T-cell (primary cell): Measurements from ENCODE around the gene DNAJC27. TPM values are rescaled to one million over a fixed set of nuclear protein-coding genes. Genes with fewer than 3 reads are reported as not detected.

ENCODE experiments used
- ATAC-seq, 4 experiments: fragments of 200-7000 bp in 3 of 4; fragments of 150-1000 bp in 1 of 4; cut with Tn5 transposase; replicated peaks in 1 of 4; 1 replicate in 3 of 4; 2 replicates in 1 of 4; pipeline ENCODE4 v1.10.0; 2021; ENCODE audit warnings: moderate library complexity in 3 of 4, mild to moderate bottlenecking in 2 of 4, moderate number of reproducible peaks in 1 of 4
- CTCF ChIA-PET, 2 donors: fragments of 300-600 bp; sonication (Branson Sonifier 250); formaldehyde crosslinking; loops; one replicate each; lab custom pipeline; 2022; ENCODE audit warnings: antibody characterized with exemption in 2 of 2; lab: Charles Lee
- POLR2A ChIA-PET, 2 donors: fragments of 300-600 bp; sonication (Branson Sonifier 250); formaldehyde crosslinking; loops; one replicate each; lab custom pipeline; 2022; ENCODE audit warnings: antibody characterized with exemption in 2 of 2; lab: Charles Lee
- DNase-seq, 35 experiments: peaks; one replicate each; pipeline versions ENCODE4 v3.0.0 to v3.0.0-alpha.2; 2013 to 2023
- H3K27ac ChIP-seq: one replicate; pipeline ENCODE4 v1.5.1; 2013; ENCODE audit warnings: low read length
- H3K27me3 ChIP-seq, 2 experiments: replicated peaks in 1 of 2; 1 replicate in 1 of 2; 2 replicates in 1 of 2; pipeline versions ENCODE4 v1.6.1 to v1.7.0; 2013; ENCODE audit warnings: low read length in 1 of 2, mixed read lengths in 1 of 2; ENCODE audit not compliant: control insufficient read depth in 2 of 2, insufficient read depth in 2 of 2; ENCODE audit errors: extremely low read depth in 1 of 2
- H3K36me3 ChIP-seq, 2 donors: 1 replicate in 1 of 2; 2 replicates in 1 of 2; pipeline versions ENCODE4 v1.6.1 to v1.7.0; 2013; ENCODE audit warnings: low read length in 1 of 2; ENCODE audit not compliant: control insufficient read depth in 2 of 2, insufficient read depth in 1 of 2; ENCODE audit errors: extremely low read depth in 1 of 2
- H3K4me1 ChIP-seq, 2 experiments: 1 replicate in 1 of 2; 2 replicates in 1 of 2; pipeline versions ENCODE4 v1.6.1 to v1.7.0; 2013; ENCODE audit warnings: low read length in 2 of 2, mixed read lengths in 1 of 2; ENCODE audit not compliant: insufficient read depth in 2 of 2, control insufficient read depth in 1 of 2; ENCODE audit errors: extremely low read depth in 1 of 2
- H3K4me3 ChIP-seq, 2 donors: 1 replicate in 1 of 2; 2 replicates in 1 of 2; pipeline versions ENCODE4 v1.5.1 to v1.7.0; 2013; ENCODE audit warnings: mild to moderate bottlenecking in 2 of 2, low read length in 1 of 2, moderate library complexity in 1 of 2; ENCODE audit not compliant: control insufficient read depth in 1 of 2; ENCODE audit errors: extremely low read depth in 1 of 2
- H3K9me3 ChIP-seq: 2 replicates; pipeline ENCODE4 v1.7.0; 2013
- H3K27ac Mint-ChIP-seq, 2 donors: one replicate each; pipeline ENCODE4 v1.8.0; 2020 to 2021; ENCODE audit warnings: mild to moderate bottlenecking in 2 of 2, mixed read lengths in 2 of 2
- H3K27me3 Mint-ChIP-seq, 2 donors: one replicate each; pipeline ENCODE4 v1.8.0; 2021 to 2022; ENCODE audit warnings: mixed read lengths in 2 of 2
- H3K36me3 Mint-ChIP-seq: one replicate; pipeline ENCODE4 v1.8.0; 2021; ENCODE audit warnings: mixed read lengths
- H3K4me1 Mint-ChIP-seq, 3 donors: one replicate each; pipeline ENCODE4 v1.8.0; 2020 to 2022; ENCODE audit warnings: mixed read lengths in 3 of 3, mild to moderate bottlenecking in 1 of 3
- H3K4me3 Mint-ChIP-seq, 3 donors: one replicate each; pipeline ENCODE4 v1.8.0; 2020 to 2022; ENCODE audit warnings: mild to moderate bottlenecking in 3 of 3, mixed read lengths in 3 of 3, moderate library complexity in 3 of 3
- H3K9me3 Mint-ChIP-seq, 3 donors: one replicate each; pipeline ENCODE4 v1.8.0; 2020 to 2022; ENCODE audit warnings: mixed read lengths in 3 of 3
- WGBS: methylation state at CpG from one replicate; pipeline ENCODE4 v1.1.5; 2013; ENCODE audit warnings: missing lambda C conversion rate; ENCODE audit not compliant: insufficient coverage; 5-methylcytosine and 5-hydroxymethylcytosine counted together
- total RNA-seq, 35 experiments: library from RNA in 6 of 35; stranded (reverse) in 6 of 35; fragments of 120-200 nt in 1 of 35; gene quantifications; one replicate each; pipeline versions ENCODE4 v1.2.1 to v1.2.4 and lab custom pipeline; 2013 to 2026

Gene DNAJC27
- total RNA-seq, 5 donors from 2014 or later (not counting 1 experiment from before 2014, with no cell fraction given), result 10.0 to 15.2 (median 12.7) TPM

DNA sequence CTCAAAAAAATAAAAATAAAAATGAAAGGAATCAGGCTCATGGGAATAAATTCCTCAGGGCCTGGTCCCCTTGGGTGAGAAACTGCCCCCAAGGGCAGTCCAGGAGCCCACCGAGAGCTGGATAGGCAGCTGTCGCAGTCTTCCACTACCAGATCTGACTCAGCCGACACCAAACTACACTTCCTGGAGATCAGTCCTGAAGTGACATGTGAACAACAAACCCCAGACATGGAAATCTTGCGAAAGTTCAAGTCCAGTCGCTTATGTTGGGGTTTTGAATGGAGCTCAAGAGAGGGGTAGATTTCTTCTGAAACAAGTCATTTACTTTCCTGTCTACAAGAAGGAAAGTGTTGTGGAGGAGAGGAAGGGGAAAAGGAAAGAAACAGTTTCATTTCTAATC is 64.6 kb downstream of the DNAJC27 start:
- CTCF ChIA-PET, result no interaction called here
- no peaks in the 10 kb centered on the region for H3K9me3 ChIP-seq
- H3K4me1 ChIP-seq, result no peaks in the 10 kb centered on the region
- no peaks in the 10 kb centered on the region for H3K9me3 Mint-ChIP-seq
- H3K4me1 Mint-ChIP-seq, result peaks cover 0 to 10% (median 5%) of the 10 kb centered on the region in 3 donors
- H3K4me3 Mint-ChIP-seq, result no peak overlapping the region
- peaks cover 31% of the 10 kb centered on the region for H3K36me3 Mint-ChIP-seq
- DNase-seq, result no peak
- H3K36me3 ChIP-seq, result no peaks in the 10 kb centered on the region
- H3K27ac Mint-ChIP-seq, result no peak overlapping the region
- ATAC-seq, result no peak
- H3K27me3 ChIP-seq, result no peaks in the 10 kb centered on the region
- 80% methylated on average over 1 of the region's 5 CpGs for WGBS
- no peaks in the 10 kb centered on the region for H3K27me3 Mint-ChIP-seq
- no peak overlapping the region for H3K4me3 ChIP-seq
- H3K27ac ChIP-seq, result no peak overlapping the region
- POLR2A ChIA-PET, result no interaction called here

DNA sequence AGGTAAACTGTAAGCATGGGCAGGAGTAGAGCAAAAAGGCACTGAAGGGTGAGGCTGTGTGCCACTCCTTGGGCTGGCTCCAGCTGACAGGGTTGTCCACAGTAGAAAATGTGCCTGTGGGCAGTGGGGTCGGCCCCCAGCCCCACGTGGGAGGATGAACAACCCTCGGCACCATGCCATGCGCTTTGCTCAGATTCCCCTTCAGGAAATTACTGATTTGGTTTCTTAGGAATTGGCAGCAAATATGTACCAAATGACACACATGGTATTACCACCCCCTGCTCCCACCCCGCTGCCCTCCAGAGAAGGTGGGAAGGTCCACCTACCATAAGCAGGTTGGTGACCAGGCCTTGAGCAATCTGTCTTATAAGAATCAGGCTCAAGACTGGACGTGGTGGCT is 65.3 kb downstream of the DNAJC27 start:
- Histone ChIP-seq H3K9me3 (no peaks in the 10 kb centered on the region), H3K27me3 (no peaks in the 10 kb centered on the region), H3K4me1 (no peaks in the 10 kb centered on the region), H3K27ac (no peak overlapping the region), H3K36me3 (no peaks in the 10 kb centered on the region), H3K4me3 (no peak overlapping the region)
- Mint-ChIP-seq H3K27me3 (no peaks in the 10 kb centered on the region), H3K36me3 (peaks cover 28% of the 10 kb centered on the region), H3K9me3 (no peaks in the 10 kb centered on the region), H3K27ac (no peak overlapping the region), H3K4me3 (no peak overlapping the region), H3K4me1 (peaks cover 0 to 6% (median 3%) of the 10 kb centered on the region in 3 donors)
- DNase-seq, result no peak
- ATAC-seq, result no peak
- WGBS, result no CpG with 5 or more reads among the region's 6 CpGs
- ChIA-PET CTCF (no interaction called here), POLR2A (no interaction called here)

DNA sequence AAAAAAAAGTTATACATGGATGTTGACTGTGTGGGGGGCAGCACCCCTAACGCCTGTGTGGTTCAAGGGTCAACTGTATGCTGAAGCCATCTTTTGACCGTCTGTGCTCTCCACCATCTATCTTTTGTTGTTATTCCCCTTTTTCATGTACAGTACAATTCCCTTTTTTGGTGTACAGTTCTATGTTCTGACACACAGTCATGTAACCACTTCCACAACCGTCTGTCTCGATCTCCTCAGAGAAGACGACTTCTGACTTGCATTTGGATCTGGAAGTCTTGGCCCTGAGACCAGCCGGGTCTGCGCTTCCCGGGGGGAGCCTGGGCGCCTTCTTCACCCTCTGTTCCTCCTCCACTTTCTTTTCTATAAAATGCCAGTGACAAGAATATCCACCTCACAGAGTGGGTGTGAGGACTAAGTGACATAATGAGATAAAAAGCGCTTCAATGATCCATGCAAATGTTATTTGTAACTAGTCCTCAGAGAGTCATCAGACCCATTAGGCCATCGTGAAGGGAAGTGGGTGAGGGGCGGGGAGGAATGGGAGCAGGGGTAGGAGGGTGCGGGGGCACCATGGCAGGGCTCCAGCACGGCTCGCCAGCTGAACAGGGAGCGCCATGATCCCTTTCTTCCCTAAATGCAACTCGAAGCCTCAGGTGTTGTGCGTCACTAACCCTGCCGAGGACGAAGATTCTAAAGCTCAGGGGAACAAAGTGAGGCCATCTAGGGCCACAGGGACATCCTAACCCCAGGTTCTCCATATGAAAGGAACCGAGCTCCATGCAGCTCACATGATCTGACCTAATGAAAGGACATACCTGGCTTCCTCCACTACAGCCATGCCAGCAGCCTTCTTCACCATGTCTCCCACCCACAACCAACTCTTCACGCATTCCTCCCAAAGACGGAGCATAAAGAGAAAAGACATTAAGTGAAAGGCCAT is 68.3 kb downstream of the DNAJC27 start:
- DNase-seq, result no peak
- no peaks in the 10 kb centered on the region for H3K9me3 ChIP-seq
- ChIA-PET CTCF (no interaction called here), POLR2A (no interaction called here)
- Mint-ChIP-seq H3K36me3 (peaks cover 32% of the 10 kb centered on the region), H3K9me3 (no peaks in the 10 kb centered on the region), H3K27me3 (no peaks in the 10 kb centered on the region), H3K27ac (no peak overlapping the region), H3K4me3 (no peak overlapping the region), H3K4me1 (peaks cover 0 to 3% (median 0%) of the 10 kb centered on the region in 3 donors)
- no peaks in the 10 kb centered on the region for H3K4me1 ChIP-seq
- no peak overlapping the region for H3K27ac ChIP-seq
- peaks cover 0 to 4% of the 10 kb centered on the region in 2 donors for H3K36me3 ChIP-seq
- no peak for ATAC-seq
- no peaks in the 10 kb centered on the region for H3K27me3 ChIP-seq
- no peak overlapping the region for H3K4me3 ChIP-seq
- 98% methylated on average over 14 of the region's 23 CpGs for WGBS

DNA sequence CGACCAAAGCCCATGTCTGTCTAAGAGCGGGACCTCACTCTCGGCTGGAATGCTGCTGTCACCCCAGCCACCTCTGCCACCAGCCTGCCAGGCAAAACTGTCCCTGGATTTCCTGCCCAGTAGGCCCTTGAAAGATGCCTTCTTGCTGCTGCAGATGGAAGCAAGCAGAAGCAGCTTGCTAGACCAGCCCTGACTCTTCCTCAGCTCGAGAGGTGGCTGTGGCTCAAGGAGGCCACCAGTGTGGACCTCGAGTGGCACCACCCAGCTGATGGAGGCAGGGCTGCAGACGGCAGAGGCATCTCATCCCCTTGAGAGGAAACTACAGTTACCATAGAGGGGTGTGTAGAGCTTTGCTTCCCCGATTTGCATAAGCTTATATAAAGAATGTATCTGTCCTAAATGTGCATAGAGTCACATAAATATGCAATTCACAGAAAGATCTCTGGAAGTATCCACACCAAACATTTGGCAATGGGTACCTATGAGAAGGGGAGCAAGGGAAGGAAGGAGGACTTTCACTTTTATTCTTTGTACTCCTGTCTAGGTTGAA is 72.3 kb downstream of the DNAJC27 start:
- CTCF ChIA-PET, result no interaction called here
- POLR2A ChIA-PET, result no interaction called here
- Mint-ChIP-seq H3K27me3 (no peaks in the 10 kb centered on the region), H3K9me3 (peaks cover 11 to 19% (median 19%) of the 10 kb centered on the region in 3 donors), H3K27ac (no peak overlapping the region), H3K4me3 (no peak overlapping the region), H3K36me3 (peaks cover 57% of the 10 kb centered on the region), H3K4me1 (no peaks in the 10 kb centered on the region)
- ATAC-seq, result no peak
- Histone ChIP-seq H3K4me3 (no peak overlapping the region), H3K36me3 (peaks cover 0 to 4% of the 10 kb centered on the region in 2 donors), H3K27ac (no peak overlapping the region), H3K27me3 (no peaks in the 10 kb centered on the region), H3K4me1 (no peaks in the 10 kb centered on the region), H3K9me3 (no peaks in the 10 kb centered on the region)
- DNase-seq, result no peak
- 100% methylated on average over 3 of the region's 7 CpGs for WGBS

DNA sequence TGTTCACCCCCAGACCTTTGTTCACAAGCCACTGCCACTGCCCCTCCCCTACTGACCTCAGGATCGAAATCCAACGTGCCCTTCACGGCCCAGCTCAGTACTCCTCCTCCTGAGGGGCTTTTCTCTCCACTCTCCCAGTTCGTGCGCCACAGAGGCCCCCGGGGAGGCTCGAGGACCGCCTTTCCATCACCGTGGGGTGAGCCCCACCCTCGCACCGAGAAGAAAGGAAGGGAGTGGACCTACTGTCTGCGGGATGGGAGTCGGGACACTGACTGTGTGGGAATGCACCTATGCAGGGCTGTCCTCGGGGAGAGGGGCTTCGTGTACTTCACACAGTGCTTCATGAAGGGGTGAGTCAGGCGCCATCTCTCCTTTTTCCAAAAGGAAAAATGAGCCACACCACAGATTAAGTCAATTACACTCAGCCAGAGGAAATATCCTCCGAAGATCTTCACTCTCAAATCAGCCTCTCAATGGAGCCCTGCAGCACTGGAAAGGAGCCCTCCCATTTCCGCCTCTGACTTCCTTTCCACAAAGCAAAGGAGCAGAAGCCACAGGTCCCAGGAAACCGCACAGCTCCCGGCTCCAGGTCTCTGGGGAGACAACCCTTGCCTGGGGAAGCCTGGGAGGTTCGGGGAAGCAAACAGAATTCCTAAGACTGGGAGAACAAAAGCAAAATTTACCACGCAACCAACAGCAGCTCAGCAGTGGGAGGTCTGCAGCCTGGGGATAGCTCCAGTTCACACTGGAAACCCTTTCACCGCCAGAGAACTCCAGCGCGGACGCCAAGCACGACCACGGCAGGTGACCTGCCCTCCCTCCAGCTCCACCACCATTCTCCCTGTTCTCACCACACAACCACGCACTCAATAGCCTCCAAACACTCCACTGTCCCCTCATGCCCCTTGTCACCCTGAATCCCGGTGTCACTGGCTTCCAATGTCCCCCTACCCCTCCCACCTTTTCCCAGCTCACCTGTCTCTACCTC is 73.3 kb downstream of the DNAJC27 start:
- Histone ChIP-seq H3K27ac (no peak overlapping the region), H3K9me3 (no peaks in the 10 kb centered on the region), H3K4me3 (no peak overlapping the region), H3K36me3 (peaks cover 0 to 4% of the 10 kb centered on the region in 2 donors), H3K4me1 (no peaks in the 10 kb centered on the region), H3K27me3 (no peaks in the 10 kb centered on the region)
- H3K27me3 Mint-ChIP-seq, result no peaks in the 10 kb centered on the region
- WGBS, result 98% methylated on average over 17 of the region's 30 CpGs
- ATAC-seq (no peak), DNase-seq (no peak)
- H3K4me1 Mint-ChIP-seq, result no peaks in the 10 kb centered on the region
- no peak overlapping the region for H3K4me3 Mint-ChIP-seq
- CTCF ChIA-PET, result no interaction called here
- no peak overlapping the region for H3K27ac Mint-ChIP-seq
- POLR2A ChIA-PET, result no interaction called here
- H3K36me3 Mint-ChIP-seq, result peaks cover 61% of the 10 kb centered on the region
- H3K9me3 Mint-ChIP-seq, result peaks cover 16 to 25% (median 23%) of the 10 kb centered on the region in 3 donors

DNA sequence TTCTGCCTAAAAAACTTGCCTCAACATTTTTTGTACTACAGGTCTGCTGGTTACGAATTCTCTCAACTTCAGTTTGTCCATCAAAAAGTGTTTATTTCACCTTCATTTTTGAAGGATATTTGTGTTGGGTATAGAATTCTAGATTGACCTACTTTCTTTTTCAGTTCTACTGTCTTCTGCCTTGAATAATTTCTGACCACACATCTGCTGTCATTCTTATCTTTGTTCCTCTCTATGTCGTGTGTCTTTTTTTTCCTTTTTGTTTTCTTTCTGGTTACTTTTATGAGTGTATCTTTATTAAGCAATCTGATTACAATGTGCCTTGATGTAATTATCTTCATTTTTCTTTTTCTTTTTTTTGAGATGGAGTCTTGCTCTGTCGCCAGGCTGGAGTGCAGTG is 77.0 kb downstream of the DNAJC27 start:
- Histone ChIP-seq H3K27me3 (no peaks in the 10 kb centered on the region), H3K9me3 (no peaks in the 10 kb centered on the region), H3K27ac (no peak overlapping the region), H3K36me3 (peaks cover 0 to 4% of the 10 kb centered on the region in 2 donors), H3K4me1 (no peaks in the 10 kb centered on the region), H3K4me3 (no peak overlapping the region)
- ATAC-seq (no peak), DNase-seq (no peak)
- H3K27ac Mint-ChIP-seq, result no peak overlapping the region
- H3K27me3 Mint-ChIP-seq, result no peaks in the 10 kb centered on the region
- H3K4me1 Mint-ChIP-seq, result no peaks in the 10 kb centered on the region
- peaks cover 47% of the 10 kb centered on the region for H3K36me3 Mint-ChIP-seq
- no peak overlapping the region for H3K4me3 Mint-ChIP-seq
- ChIA-PET CTCF (no interaction called here), POLR2A (interaction anchor here in 1 of 2 donors (0.6 kb wide), 1 partner anchor 205 kb away, joined by 3 read pairs; no protein-coding TSS in a partner anchor)
- H3K9me3 Mint-ChIP-seq, result peaks cover 18 to 25% (median 23%) of the 10 kb centered on the region in 3 donors
- 100% methylated on average over 1 of the region's 3 CpGs for WGBS
